SK-N-SH treated with all-trans-retinoic acid at 6 μM for 48 hours (cell line): Measurements from ENCODE around the gene CACNA1S.

Experiments used
- ATAC-seq: fragments of 200-7000 bp; cut with Tn5 transposase; 3 replicates; pipeline ENCODE4 v1.9.1; 2020; ENCODE audit warnings: mild to moderate bottlenecking, moderate library complexity
- ARNTL ChIP-seq: fragments of 450-650 bp; formaldehyde crosslinking; IDR thresholded peaks from 2 replicates; pipeline ENCODE4 v1.5.0; 2020; ENCODE audit warnings: low read depth, mild to moderate bottlenecking, moderate library complexity, borderline replicate concordance
- CREB5 ChIP-seq: fragments of 250-450 bp; sonication (Bioruptor Pico); IDR thresholded peaks from 2 replicates; pipeline ENCODE4 v1.5.1; 2020; ENCODE audit warnings: low read depth, mild to moderate bottlenecking, moderate library complexity
- CSDC2 ChIP-seq: fragments of 250-450 bp; sonication (Bioruptor Pico); IDR thresholded peaks from 2 replicates; pipeline ENCODE4 v1.5.0; 2020; ENCODE audit warnings: mild to moderate bottlenecking, moderate library complexity
- CSRNP3 ChIP-seq: fragments of 250-450 bp; sonication (Bioruptor Pico); IDR thresholded peaks from 2 replicates; pipeline ENCODE4 v1.5.1; 2021; ENCODE audit warnings: mild to moderate bottlenecking, moderate library complexity
- GLIS3 ChIP-seq: fragments of 250-450 bp; sonication (Bioruptor Pico); IDR thresholded peaks from 2 replicates; pipeline ENCODE4 v1.5.0; 2020; ENCODE audit warnings: mild to moderate bottlenecking, moderate library complexity
- OSR1 ChIP-seq: fragments of 250-450 bp; sonication (Bioruptor Pico); IDR thresholded peaks from 2 replicates; pipeline ENCODE4 v1.8.0; 2022; ENCODE audit warnings: moderate library complexity, mild to moderate bottlenecking, inconsistent platforms
- PPARA ChIP-seq: fragments of 250-450 bp; sonication (Bioruptor Pico); IDR thresholded peaks from 2 replicates; pipeline ENCODE4 v1.5.0; 2020; ENCODE audit warnings: mild to moderate bottlenecking, borderline replicate concordance
- RARB ChIP-seq: fragments of 250-450 bp; sonication (Bioruptor Pico); IDR thresholded peaks from 2 replicates; pipeline ENCODE4 v1.8.0; 2021; ENCODE audit warnings: mild to moderate bottlenecking, moderate library complexity
- TCF4 ChIP-seq: fragments of 250-450 bp; sonication (Bioruptor Pico); IDR thresholded peaks from 2 replicates; pipeline ENCODE4 v1.8.0; 2021; ENCODE audit warnings: mild to moderate bottlenecking, moderate library complexity, borderline replicate concordance
- TSHZ2 ChIP-seq: fragments of 250-450 bp; sonication (Bioruptor Pico); IDR thresholded peaks from 2 replicates; pipeline ENCODE4 v1.5.0; 2020; ENCODE audit warnings: mild to moderate bottlenecking, moderate library complexity
- ZC3H10 ChIP-seq: fragments of 250-450 bp; sonication (Bioruptor Pico); IDR thresholded peaks from 2 replicates; pipeline ENCODE4 v1.5.1; 2021; ENCODE audit warnings: mild to moderate bottlenecking, moderate library complexity
- ZFP3 ChIP-seq: fragments of 250-450 bp; sonication (Bioruptor Pico); IDR thresholded peaks from 2 replicates; pipeline ENCODE4 v1.5.0; 2020; ENCODE audit warnings: mild to moderate bottlenecking, moderate library complexity
- ZFP30 ChIP-seq: fragments of 450-650 bp; formaldehyde crosslinking; IDR thresholded peaks from 2 replicates; pipeline ENCODE4 v1.5.0; 2022; ENCODE audit warnings: mild to moderate bottlenecking, moderate library complexity
- ZNF565 ChIP-seq: fragments of 450-650 bp; formaldehyde crosslinking; conservative IDR thresholded peaks from 2 replicates; pipeline ENCODE4 v1.5.0; 2020; ENCODE audit warnings: low read depth, mild to moderate bottlenecking, moderate library complexity
- ZNF8 ChIP-seq: fragments of 450-650 bp; formaldehyde crosslinking; IDR thresholded peaks from 2 replicates; pipeline ENCODE4 v1.5.0; 2020; ENCODE audit warnings: mild to moderate bottlenecking, moderate library complexity
- TF ChIP-seq, protein P1 (sequence below): fragments of 250-450 bp; sonication (Bioruptor Pico); IDR thresholded peaks from 2 replicates; pipeline ENCODE4 v1.8.0; 2020; ENCODE audit warnings: mild to moderate bottlenecking, moderate library complexity, borderline replicate concordance
- TF ChIP-seq, protein P2 (sequence below): fragments of 250-450 bp; sonication (Bioruptor Pico); IDR thresholded peaks from 2 replicates; pipeline ENCODE4 v1.8.0; 2021; ENCODE audit warnings: low read depth, mild to moderate bottlenecking, moderate library complexity, borderline replicate concordance

Gene CACNA1S

GRCh38 chr1:201153474-201154388, 41.5 kb upstream of the CACNA1S start:
- peak; percentile 94 for ATAC-seq
- no peak for TF ChIP-seq ZNF8 (CRISPR knock-in tag)
- TF ChIP-seq, protein P1, sequence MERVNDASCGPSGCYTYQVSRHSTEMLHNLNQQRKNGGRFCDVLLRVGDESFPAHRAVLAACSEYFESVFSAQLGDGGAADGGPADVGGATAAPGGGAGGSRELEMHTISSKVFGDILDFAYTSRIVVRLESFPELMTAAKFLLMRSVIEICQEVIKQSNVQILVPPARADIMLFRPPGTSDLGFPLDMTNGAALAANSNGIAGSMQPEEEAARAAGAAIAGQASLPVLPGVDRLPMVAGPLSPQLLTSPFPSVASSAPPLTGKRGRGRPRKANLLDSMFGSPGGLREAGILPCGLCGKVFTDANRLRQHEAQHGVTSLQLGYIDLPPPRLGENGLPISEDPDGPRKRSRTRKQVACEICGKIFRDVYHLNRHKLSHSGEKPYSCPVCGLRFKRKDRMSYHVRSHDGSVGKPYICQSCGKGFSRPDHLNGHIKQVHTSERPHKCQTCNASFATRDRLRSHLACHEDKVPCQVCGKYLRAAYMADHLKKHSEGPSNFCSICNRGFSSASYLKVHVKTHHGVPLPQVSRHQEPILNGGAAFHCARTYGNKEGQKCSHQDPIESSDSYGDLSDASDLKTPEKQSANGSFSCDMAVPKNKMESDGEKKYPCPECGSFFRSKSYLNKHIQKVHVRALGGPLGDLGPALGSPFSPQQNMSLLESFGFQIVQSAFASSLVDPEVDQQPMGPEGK: no peak
- 0 out of 2 replicates have a peak, but pooled peaks have one; percentile 55 for TF ChIP-seq ZC3H10
- TF ChIP-seq ZFP3 (CRISPR knock-in tag): no peak

DNA sequence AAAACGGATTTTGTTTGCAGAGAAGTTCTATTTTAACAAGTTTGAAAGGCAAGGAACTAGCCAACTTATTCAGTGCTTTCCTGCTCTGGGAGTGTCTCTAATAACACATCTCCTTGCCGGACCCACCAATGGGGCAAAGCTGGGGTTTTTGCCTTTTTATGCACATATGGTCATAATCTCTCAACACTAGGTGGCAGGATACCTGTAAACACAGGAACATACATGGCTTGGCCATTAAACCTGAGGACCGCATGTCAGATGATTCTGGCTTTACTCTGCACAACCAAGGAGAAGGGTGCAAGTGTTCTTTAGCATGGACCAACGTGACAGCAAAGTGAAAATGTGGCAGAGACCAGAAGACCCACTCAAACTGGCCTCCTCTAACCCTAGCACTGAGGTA, 37.2 kb upstream of the CACNA1S start:
- ATAC-seq: peak; percentile 38
- no peak for TF ChIP-seq OSR1
- TF ChIP-seq, protein P2, sequence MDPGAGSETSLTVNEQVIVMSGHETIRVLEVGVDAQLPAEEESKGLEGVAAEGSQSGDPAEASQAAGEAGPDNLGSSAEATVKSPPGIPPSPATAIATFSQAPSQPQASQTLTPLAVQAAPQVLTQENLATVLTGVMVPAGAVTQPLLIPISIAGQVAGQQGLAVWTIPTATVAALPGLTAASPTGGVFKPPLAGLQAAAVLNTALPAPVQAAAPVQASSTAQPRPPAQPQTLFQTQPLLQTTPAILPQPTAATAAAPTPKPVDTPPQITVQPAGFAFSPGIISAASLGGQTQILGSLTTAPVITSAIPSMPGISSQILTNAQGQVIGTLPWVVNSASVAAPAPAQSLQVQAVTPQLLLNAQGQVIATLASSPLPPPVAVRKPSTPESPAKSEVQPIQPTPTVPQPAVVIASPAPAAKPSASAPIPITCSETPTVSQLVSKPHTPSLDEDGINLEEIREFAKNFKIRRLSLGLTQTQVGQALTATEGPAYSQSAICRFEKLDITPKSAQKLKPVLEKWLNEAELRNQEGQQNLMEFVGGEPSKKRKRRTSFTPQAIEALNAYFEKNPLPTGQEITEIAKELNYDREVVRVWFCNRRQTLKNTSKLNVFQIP (CRISPR knock-in tag): no peak
- TF ChIP-seq RARB (CRISPR knock-in tag): no peak
- no peak for TF ChIP-seq ZNF8 (CRISPR knock-in tag)
- TF ChIP-seq ZNF565 (CRISPR knock-in tag): no peak
- TF ChIP-seq, protein P1: no peak
- TF ChIP-seq ZFP3 (CRISPR knock-in tag): no peak
- TF ChIP-seq ARNTL (CRISPR knock-in tag): no peak
- TF ChIP-seq CSDC2 (CRISPR knock-in tag): no peak
- no peak for TF ChIP-seq ZFP30 (CRISPR knock-in tag)
- no peak for TF ChIP-seq TSHZ2 (CRISPR knock-in tag)
- TF ChIP-seq TCF4 (CRISPR knock-in tag): no peak
- no peak for TF ChIP-seq GLIS3 (CRISPR knock-in tag)
- no peak for TF ChIP-seq ZC3H10
- no peak for TF ChIP-seq PPARA (CRISPR knock-in tag)
- TF ChIP-seq CREB5 (CRISPR knock-in tag): no peak
- TF ChIP-seq, all 23 proteins: peak for 0

DNA sequence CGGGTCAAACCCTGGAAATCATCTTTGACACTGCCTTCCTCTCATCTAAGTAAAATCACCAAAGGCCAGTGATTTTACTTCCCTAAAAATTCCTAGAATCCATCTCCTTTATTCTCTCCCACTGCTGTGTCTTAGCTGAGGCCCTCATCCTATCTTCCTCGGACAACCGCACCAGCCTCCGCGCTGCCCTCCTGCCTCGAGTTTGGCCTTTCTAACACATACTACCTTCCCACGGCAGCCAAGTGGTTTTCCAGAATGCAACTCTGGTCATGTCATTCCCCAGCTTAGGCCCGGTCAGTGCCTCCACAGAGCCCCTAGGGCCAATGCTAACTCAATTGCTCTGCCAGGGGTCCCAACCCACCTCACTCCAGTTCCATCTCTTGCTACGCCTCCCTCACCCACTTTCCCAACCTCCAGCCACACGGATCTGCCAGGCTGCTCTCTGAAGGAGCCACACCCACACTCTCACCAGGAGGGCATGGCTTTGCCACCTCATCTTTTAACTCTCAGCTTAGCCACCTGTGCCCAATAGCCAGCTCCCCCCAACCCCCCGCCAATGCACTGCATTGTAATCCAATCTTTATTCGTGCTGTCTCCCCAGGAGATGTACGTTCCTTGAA, 35.3 kb upstream of the CACNA1S start:
- ATAC-seq: no peak
- TF ChIP-seq GLIS3 (CRISPR knock-in tag) (no peak), CSRNP3 (CRISPR knock-in tag) (no peak), ARNTL (CRISPR knock-in tag) (no peak)
